LNCaP clone FGC (cell line): ENCODE data around the gene CD9.
"Not testable (repeated sequence)": the region's sequence is repeated elsewhere in the genome, so short reads cannot be mapped to it uniquely, and the experiment has no call there.

Experiments
- DNase-seq: peaks from one replicate; pipeline ENCODE4 v3.0.0-alpha.2; 2011; ENCODE audit warnings: low read depth
- H3K4me3 ChIP-seq: 2 replicates; pipeline ENCODE4 v1.5.1; 2011; ENCODE audit warnings: mild to moderate bottlenecking, low read depth, low read length, control low read depth
- TF ChIP-seq, protein P1 (sequence below): IDR thresholded peaks from 2 replicates; pipeline ENCODE4 v1.5.1; 2012; ENCODE audit warnings: mild to moderate bottlenecking; ENCODE audit not compliant: control insufficient read depth, insufficient read depth; ENCODE audit errors: extremely low read depth

Gene CD9

DNA sequence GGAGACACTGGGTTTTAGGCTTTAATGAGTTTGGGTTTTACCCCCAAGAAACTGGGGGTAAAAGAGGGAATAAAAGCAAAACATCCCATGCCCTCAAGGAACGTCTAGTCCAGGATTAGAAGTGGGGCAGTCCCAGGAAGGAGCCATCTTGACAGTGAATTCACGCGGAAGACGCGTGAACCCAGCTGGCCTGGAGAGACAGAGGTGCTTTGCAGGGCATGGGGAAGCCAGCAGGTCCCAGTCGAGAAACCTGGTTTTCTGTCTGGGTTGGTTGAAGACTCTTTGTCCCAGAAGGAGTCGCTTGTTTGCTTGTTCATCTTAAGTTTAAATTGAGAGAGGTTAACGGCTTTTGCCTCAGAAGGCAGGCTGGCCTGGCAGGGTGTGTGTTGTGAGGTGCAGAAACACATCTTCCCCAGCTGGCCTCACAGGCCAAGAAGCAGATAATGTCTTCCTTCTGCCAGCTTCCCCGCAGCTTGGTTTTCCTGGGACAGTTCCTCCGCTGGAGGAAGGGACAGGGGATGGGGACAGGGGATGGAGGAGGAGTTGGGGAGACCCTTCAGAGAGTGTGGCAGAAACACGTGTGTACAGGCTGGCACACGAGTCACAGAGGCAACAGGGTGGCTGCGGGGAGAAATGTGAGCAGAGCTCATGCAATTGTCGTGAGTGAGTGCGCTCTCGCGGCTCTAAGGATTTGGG lies 18.5 kb upstream of the CD9 start:
- H3K4me3 ChIP-seq = no peak overlapping the region
- TF ChIP-seq, protein P1, sequence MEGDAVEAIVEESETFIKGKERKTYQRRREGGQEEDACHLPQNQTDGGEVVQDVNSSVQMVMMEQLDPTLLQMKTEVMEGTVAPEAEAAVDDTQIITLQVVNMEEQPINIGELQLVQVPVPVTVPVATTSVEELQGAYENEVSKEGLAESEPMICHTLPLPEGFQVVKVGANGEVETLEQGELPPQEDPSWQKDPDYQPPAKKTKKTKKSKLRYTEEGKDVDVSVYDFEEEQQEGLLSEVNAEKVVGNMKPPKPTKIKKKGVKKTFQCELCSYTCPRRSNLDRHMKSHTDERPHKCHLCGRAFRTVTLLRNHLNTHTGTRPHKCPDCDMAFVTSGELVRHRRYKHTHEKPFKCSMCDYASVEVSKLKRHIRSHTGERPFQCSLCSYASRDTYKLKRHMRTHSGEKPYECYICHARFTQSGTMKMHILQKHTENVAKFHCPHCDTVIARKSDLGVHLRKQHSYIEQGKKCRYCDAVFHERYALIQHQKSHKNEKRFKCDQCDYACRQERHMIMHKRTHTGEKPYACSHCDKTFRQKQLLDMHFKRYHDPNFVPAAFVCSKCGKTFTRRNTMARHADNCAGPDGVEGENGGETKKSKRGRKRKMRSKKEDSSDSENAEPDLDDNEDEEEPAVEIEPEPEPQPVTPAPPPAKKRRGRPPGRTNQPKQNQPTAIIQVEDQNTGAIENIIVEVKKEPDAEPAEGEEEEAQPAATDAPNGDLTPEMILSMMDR = no peak
- no peak for DNase-seq

DNA sequence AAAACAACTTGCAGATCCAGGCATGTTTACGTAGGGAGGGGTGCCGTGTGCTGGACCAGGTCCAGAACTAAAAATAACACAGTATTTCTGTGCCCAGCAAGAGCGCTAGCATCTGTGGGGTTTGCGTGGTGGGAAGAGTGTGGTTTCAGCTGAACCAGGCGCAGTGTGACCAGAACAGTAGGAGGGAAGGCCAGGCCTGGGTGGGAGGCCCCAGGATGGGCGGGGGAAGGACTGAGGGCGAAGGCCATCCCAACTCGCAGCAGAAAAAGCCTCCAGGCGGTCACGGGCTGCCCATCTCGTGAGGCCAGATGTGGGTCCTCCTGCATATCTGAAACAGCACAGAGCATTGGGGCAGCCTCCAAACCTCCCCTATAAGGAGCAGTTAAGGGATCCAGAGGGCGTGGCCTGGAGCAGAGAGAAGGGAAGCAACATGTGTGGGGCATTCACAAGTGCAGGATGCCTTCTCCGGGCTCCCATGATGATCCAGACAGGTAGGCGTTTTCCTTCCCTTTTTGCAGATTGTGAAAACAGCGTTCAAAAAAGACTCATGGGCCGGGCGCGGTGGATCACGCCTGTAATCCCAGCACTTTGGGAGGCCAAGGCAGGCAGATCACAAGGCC lies 17.8 kb upstream of the CD9 start:
- peak; percentile 34 for DNase-seq
- H3K4me3 ChIP-seq = no peak overlapping the region
- TF ChIP-seq, protein P1 = no peak

DNA sequence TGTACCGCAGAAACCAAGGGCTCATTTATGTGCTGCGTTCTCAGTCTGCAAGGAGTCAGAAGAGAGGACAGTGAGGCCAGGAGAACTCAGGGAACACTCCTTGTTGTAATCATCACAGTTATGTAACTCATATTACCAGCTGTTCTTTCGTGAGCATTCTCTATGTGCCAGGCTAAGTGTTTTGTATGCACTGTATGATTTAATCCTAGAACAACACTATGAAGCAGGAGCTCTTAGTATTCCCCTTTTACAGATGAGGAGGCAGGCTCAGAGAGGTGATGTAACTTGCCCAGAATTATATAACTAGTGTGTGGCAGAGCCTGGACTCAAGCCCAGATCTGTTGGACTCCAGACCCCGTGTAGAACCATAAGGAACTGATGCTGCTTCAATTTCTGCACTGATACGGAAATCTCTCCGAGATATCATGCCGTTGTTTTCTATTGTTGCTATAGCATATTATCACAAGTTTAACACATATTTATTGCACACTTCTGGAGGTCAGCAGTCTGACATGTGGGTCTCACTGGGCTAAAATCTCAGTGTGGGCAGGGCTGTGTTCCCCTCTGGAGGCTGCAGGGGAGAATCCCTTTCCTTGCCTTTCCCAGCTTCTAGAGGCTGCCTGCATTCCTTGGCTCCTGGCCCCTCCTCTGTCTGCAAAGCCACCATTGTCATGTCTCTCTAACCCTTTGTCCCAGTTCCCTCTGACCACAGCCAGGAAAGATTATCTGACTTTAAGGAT lies 16.3 kb upstream of the CD9 start:
- TF ChIP-seq, protein P1 = no peak
- DNase-seq = no peak
- no peak overlapping the region for H3K4me3 ChIP-seq

DNA sequence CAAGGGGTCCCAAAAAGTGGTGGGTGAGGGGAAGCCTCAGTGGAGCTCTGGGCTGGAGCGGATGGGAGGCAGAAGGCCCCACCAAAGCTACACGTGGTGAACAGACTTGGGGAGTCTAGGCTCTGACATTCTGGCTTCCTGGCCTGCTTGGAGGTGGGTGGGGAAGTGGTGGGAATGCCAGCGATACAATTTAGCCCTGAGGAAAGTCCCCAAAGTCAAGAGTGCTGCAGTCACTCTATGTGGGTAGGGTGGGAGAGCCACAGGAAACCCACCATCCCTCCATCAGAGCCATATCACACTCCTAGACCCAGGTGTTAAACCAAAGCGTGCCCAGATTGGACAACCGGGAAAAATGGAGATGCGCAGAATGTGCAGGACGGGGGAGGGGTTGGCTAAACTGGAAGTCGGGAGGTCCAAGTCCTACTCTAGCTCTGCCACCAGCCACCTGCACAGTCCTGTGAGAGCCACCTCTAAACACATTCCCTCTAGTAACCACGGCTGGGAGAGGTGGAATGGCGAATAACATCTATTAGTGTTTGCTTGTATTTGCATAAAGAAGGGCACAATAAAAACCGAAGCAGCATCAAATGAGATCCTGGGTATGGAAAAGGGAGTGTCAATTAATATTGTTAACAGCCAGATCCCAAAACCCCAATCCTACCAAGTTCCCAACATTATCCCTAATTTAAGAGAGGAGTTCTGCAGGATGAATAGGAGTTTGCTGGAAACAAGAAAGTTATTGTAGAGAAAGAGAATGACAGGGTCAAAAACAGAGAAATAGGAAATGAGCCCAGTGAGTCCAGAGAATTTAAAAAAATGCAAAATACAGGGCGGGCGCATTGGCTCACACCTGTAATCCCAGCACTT lies 14.0 kb upstream of the CD9 start:
- TF ChIP-seq, protein P1 = no peak
- no peak overlapping the region for H3K4me3 ChIP-seq
- no peak for DNase-seq

DNA sequence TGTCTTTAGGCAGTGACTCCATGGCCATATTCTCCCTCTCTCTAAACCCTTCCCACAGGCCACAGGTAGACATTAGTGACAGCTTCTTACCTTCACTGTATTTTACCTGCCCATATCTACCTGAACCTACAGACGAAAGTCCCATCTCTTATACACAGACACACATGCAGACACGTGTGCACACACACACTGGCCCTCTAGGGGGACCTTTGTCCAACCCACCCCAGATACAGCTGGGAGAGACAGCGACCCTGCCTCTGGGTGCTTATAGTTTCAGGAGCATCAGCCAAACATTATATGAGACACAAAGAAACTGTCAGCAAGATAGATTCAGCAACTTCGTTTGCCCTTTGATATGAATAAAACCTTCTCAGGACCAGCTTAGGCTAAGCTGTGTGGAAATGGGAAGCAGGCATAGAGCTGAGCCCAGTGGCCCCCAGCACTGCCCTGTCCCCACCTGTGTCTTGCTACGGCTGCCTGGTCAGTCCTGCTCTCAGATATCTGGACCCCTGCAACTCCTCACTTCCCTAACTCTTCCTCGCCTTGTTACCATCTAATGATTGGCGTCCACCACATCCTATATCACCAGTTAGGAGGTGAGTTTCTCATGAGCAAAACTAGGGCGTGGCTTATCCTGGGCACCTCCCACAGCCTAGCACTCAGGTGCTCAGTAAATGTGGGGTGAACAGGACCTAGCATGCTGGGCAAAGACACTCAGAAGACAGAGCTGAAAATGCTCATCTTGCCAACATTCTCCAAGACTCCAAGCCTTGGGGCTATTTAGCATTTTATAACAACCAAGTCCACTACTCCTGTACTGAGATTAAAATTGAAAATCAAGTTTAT lies 12.0 kb upstream of the CD9 start:
- TF ChIP-seq, protein P1 = no peak
- no peak for DNase-seq
- no peak overlapping the region for H3K4me3 ChIP-seq

DNA sequence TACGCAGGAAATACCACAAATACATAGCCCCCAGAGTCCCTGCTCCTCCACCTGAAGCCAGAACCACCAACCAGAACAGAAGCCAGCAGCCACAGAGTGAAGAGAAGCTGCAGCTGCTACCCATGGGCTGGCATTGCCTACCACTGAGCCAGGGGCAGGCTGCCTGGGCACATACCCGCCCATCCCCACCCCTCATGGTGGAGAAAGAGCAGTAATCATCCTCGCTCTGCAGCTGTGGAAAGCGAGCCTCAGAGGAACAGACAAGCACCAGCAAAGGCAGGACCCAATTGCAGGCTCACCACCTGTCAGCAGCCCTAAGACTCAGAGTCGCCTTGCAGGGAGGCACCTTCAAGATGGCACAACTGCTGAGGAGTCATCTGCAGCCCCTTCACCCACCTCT lies 11.2 kb upstream of the CD9 start:
- H3K4me3 ChIP-seq = no peak overlapping the region
- TF ChIP-seq, protein P1 = no peak
- DNase-seq = no peak

DNA sequence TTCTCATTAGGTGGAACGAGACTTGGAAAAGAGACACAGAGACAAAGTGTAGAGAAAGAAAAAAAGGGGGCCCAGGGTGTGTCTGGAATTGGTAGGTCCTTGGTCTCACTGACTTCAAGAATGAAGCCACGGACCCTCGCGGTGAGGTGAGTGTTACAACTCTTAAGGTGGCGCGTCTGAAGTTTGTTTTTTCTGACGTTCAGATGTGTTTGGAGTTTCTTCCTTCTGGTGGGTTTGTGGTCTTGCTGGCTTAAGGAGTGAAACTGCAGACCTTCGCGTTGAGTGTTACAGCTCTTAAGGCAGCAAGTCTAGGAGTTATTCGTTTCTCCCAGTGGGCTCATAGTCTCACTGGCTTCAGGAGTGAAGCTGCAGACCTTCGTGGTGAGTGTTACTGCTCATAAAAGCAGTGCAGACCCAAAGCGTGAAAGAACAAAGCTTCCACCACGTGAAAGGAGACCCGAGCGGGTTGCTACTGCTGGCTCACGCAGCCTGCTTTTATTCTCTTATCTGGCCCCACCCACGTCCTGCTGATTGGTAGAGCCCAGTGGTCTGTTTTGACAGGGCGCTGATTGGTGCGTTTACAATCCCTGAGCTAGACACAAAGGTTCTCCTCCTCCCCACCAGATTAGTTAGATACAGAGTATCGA lies 10.1 kb upstream of the CD9 start:
- H3K4me3 ChIP-seq = not testable (repeated sequence)

DNA sequence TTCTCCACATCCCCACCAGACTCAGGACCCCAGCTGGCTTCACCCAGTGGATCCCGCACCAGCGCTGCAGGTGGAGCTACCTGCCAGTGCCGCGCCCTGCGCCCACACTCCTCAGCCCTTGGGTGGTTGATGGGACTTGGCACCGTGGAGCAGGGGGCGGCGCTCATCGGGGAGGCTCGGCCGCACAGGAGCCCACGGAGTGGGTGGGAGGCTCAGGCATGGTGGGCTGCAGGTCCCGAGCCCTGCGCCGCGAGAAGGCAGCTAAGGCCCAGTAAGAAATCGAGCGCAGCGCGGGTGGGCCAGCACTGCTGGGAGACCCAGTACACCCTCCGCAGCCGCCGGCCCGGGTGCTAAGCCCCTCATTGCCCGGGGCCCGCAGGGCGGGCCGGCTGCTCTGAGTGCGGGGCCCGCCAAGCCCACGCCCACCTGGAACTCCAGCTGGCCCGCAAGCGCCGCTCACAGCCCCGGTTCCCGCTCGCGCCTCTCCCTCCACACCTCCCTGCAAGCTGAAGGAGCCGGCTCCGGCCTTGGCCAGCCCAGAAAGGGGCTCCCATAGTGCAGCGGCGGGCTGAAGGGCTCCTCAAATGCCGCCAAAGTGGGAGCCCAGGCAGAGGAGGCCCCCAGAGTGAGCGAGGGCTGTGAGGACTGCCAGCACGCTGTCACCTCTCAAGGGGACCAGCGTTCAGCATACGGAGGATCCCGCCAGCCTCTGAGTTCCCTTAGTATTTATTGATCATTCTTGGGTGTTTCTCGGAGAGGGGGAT lies 9.3 kb upstream of the CD9 start:
- DNase-seq, H3K4me3 ChIP-seq: not testable (repeated sequence)

More for the DNA sequence above, 10.1 kb upstream of the CD9 start:
- not testable (repeated sequence) for DNase-seq
